Right lobe of liver (tissue), 4 donors: ENCODE measurements around the gene CLRN3.

Experiments
- CTCF ChIP-seq, 4 donors: fragments of 200-600 bp in 3 of 4; fragments of 450-650 bp in 1 of 4; IDR thresholded peaks; one replicate each; pipeline versions ENCODE4 v1.5.1 to v1.8.0; 2016 to 2022; ENCODE audit warnings: antibody characterized with exemption in 4 of 4, mild to moderate bottlenecking in 2 of 4
- POLR2A ChIP-seq: fragments of 450-650 bp; IDR thresholded peaks from one replicate; pipeline ENCODE4 v1.6.1; 2017; ENCODE audit warnings: antibody characterized with exemption, mild to moderate bottlenecking
- donor health status: DM: no; HTN: no; CAD: no.
- donor health status: DM: no; HTN: no; CAD: no.
- donor health status: DM: no; HTN: yes; CAD: no.

GRCh38 chr10:127915324-127915723, 22.6 kb upstream of the CLRN3 start:
- TF ChIP-seq CTCF (IDR thresholded peaks at IDR 0.05): no peak
- no peak for TF ChIP-seq POLR2A
